ENCODE measurements around the gene PDXP. TPM values are rescaled to one million over a fixed set of nuclear protein-coding genes. Genes with fewer than 3 reads are reported as not detected.

Gene PDXP
- total and polyA plus RNA-seq, 11 donors = 12.8 to 36.4 (median 25.9) TPM

DNA sequence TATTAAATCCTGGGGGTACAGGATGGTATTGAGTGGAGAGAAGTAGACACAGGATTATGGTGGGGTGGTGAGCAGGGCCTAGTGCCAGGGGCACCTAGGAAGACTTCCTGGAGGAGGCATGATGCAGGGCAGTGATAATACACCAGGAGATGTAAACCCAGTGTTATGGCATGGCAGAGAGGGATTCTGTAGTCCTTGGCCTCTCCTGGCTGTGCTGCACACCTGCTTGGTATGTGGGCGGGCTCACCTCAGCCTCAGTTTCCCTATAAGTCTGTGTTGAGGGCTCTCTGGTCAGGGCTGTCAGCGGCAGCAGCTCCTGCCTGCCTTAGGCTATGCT is 2.2 kb downstream of the PDXP start:
- Histone ChIP-seq H3K9me3 (no peaks in the 10 kb centered on the region), H3K36me3 (peaks cover 0 to 6% (median 3%) of the 10 kb centered on the region in 9 donors), H3K27ac (peak overlapping the region in 10 of 12 donors; percentile 18 to 87 (median 70)), H3K4me1 (peaks cover 0 to 60% (median 43%) of the 10 kb centered on the region in 12 donors), H3K27me3 (no peaks in the 10 kb centered on the region), H3K4me3 (peak overlapping the region in 2 of 12 donors; percentile 2 to 65)
- no peak for ATAC-seq
- no peak for DNase-seq
- intact Hi-C loops (cut with DNase I) = loop anchor here in 2 of 10 donors (2.0 kb wide), 1 partner anchor 20 kb away; no protein-coding TSS in a partner anchor
- no peak for TF ChIP-seq POLR2A (IDR thresholded peaks at IDR 0.05)
- TF ChIP-seq, protein P1, sequence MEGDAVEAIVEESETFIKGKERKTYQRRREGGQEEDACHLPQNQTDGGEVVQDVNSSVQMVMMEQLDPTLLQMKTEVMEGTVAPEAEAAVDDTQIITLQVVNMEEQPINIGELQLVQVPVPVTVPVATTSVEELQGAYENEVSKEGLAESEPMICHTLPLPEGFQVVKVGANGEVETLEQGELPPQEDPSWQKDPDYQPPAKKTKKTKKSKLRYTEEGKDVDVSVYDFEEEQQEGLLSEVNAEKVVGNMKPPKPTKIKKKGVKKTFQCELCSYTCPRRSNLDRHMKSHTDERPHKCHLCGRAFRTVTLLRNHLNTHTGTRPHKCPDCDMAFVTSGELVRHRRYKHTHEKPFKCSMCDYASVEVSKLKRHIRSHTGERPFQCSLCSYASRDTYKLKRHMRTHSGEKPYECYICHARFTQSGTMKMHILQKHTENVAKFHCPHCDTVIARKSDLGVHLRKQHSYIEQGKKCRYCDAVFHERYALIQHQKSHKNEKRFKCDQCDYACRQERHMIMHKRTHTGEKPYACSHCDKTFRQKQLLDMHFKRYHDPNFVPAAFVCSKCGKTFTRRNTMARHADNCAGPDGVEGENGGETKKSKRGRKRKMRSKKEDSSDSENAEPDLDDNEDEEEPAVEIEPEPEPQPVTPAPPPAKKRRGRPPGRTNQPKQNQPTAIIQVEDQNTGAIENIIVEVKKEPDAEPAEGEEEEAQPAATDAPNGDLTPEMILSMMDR (IDR thresholded peaks at IDR 0.05) = no peak
- 75 to 83% (median 78%) methylated on average over 2 of the region's 2 CpGs for WGBS, 4 donors

- Histone ChIP-seq H3K4me1 (peaks cover 0 to 56% (median 42%) of the 10 kb centered on the region in 12 donors), H3K27ac (peak overlapping the region in 11 of 12 donors; percentile 18 to 87 (median 71)), H3K36me3 (peaks cover 0 to 12% (median 10%) of the 10 kb centered on the region in 9 donors), H3K4me3 (peak overlapping the region in 2 of 12 donors; percentile 16 to 65), H3K9me3 (no peaks in the 10 kb centered on the region), H3K27me3 (no peaks in the 10 kb centered on the region)
- WGBS, 4 donors = 37 to 46% (median 40%) methylated on average over 11 to 12 of the region's 12 CpGs
- ATAC-seq (peak; percentile 12 to 37 (median 20)), DNase-seq (peak in 1 of 5 donors; percentile 52)
- intact Hi-C loops (cut with DNase I) = loop anchor here in 2 of 10 donors (2.0 kb wide), 1 partner anchor 19 kb away; no protein-coding TSS in a partner anchor
- TF ChIP-seq, protein P1 (IDR thresholded peaks at IDR 0.05) = peak; percentile 5 to 62 (median 33)
- no peak for TF ChIP-seq POLR2A (IDR thresholded peaks at IDR 0.05)
Measured at GRCh38 chr22:37661160-37661924, 2.8 kb downstream of the PDXP start.

GRCh38 chr22:37662039-37662438 is 3.5 kb downstream of the PDXP start:
- no peak for ATAC-seq
- peak overlapping the region in 11 of 12 donors; percentile 18 to 87 (median 71) for H3K27ac ChIP-seq
- peaks cover 0 to 18% (median 13%) of the 10 kb centered on the region in 9 donors for H3K36me3 ChIP-seq
- 66 to 78% (median 74%) methylated on average over 5 of the region's 5 CpGs for WGBS, 4 donors
- TF ChIP-seq, protein P1 (IDR thresholded peaks at IDR 0.05) = no peak
- TF ChIP-seq POLR2A (IDR thresholded peaks at IDR 0.05) = no peak
- no peaks in the 10 kb centered on the region for H3K27me3 ChIP-seq
- H3K4me3 ChIP-seq = no peak overlapping the region
- intact Hi-C loops (cut with DNase I) = loop anchor here in 1 of 10 donors (1.0 kb wide), 1 partner anchor 13 kb away; the partner anchor contains the start of gene LGALS1
- no peak for DNase-seq
- H3K4me1 ChIP-seq = peaks cover 0 to 54% (median 41%) of the 10 kb centered on the region in 12 donors
- H3K9me3 ChIP-seq = no peaks in the 10 kb centered on the region

DNA sequence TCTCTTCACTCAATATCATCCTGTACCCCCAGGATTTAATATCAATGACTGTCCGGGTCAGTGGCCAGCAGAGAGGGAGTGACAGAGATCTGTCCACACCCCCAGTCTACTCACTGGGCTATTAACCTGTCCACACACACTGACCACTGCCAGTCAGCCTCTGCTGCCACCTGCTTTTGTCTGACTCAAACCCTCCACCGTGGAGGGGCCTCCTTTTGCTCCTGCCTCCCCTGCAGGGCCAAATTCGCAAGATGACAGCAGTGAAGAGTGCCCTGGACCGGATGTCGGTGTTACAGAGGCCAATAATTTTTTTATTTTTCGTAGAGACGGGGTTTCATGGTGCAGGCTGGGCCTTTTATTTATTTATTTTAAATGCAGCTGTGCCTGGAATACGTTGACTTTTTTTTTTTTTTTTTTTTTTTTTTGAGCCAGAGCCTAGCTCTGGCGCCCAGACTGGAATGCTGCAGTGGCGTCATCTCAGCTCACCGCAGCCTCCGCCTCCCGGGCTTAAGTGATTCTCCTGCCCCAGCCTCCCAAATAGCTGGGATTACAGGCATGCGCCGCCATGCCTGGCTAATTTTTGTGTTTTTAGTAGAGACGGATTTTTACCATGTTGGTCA is 5.1 kb downstream of the PDXP start:
- intact Hi-C loops (cut with DNase I) = no loop called here
- peak overlapping the region in 4 of 12 donors; percentile 6 to 84 (median 41) for H3K27ac ChIP-seq
- whole genome bisulfite sequencing, 4 donors = 72 to 85% (median 83%) methylated on average over 16 of the region's 16 CpGs
- peaks cover 0 to 47% (median 33%) of the 10 kb centered on the region in 12 donors for H3K4me1 ChIP-seq
- no peak overlapping the region for H3K4me3 ChIP-seq
- DNase-seq (no peak), ATAC-seq (peak in 1 of 4 donors; percentile 27)
- TF ChIP-seq, protein P1 (IDR thresholded peaks at IDR 0.05) = no peak
- no peak for TF ChIP-seq POLR2A (IDR thresholded peaks at IDR 0.05)
- no peaks in the 10 kb centered on the region for H3K27me3 ChIP-seq
- H3K36me3 ChIP-seq = peaks cover 0 to 20% (median 13%) of the 10 kb centered on the region in 9 donors
- H3K9me3 ChIP-seq = no peaks in the 10 kb centered on the region
